OCI-LY7 (cell line): ENCODE results near the gene MLLT3. TPM values are rescaled to one million over a fixed set of nuclear protein-coding genes. Genes with fewer than 3 reads are reported as not detected.

Source experiments
- BruUV-seq: library from RNA; stranded (reverse); fragments of 400-500 nt; replicated peaks from 2 replicates; lab custom pipeline; 2021; lab: Mats Ljungman, UMichigan
- CTCF ChIA-PET: fragments of 300-600 bp; sonication (Branson Sonifier 250); formaldehyde crosslinking; loops from one replicate; lab custom pipeline; 2022; ENCODE audit warnings: antibody characterized with exemption; ENCODE audit not compliant: unreplicated experiment; lab: Charles Lee
- POLR2A ChIA-PET: fragments of 300-600 bp; sonication (Branson Sonifier 250); formaldehyde crosslinking; loops from one replicate; lab custom pipeline; 2022; ENCODE audit warnings: antibody characterized with exemption; lab: Charles Lee
- DNase-seq: peaks from one replicate; pipeline ENCODE4 v3.0.0-alpha.2; 2015; ENCODE audit warnings: low spot score
- H2AFZ ChIP-seq: fragments of 200-600 bp; sonication (generic), shearing (Covaris generic); 2 replicates; pipeline ENCODE4 v1.6.1; 2014; ENCODE audit warnings: mild to moderate bottlenecking, antibody characterized with exemption, low read length, moderate library complexity
- H3K27ac ChIP-seq: fragments of 200-600 bp; sonication (generic); 2 replicates; pipeline ENCODE4 v1.5.1; 2014; ENCODE audit warnings: mixed run types, low read depth, mild to moderate bottlenecking, moderate library complexity, low read length, inconsistent platforms; ENCODE audit not compliant: poor library complexity, severe bottlenecking
- H3K36me3 ChIP-seq: fragments of 200-600 bp; sonication (generic); 2 replicates; pipeline ENCODE4 v1.6.1; 2014; ENCODE audit warnings: mild to moderate bottlenecking, antibody characterized with exemption, low read length, moderate library complexity, mixed read lengths; ENCODE audit not compliant: insufficient read depth
- H3K4me1 ChIP-seq: fragments of 200-600 bp; sonication (generic); 2 replicates; pipeline ENCODE4 v1.5.1; 2014; ENCODE audit warnings: mild to moderate bottlenecking, low read length; ENCODE audit not compliant: insufficient read depth, poor library complexity, severe bottlenecking
- H3K4me2 ChIP-seq: fragments of 200-600 bp; sonication (generic); 2 replicates; pipeline ENCODE4 v1.6.1; 2014; ENCODE audit warnings: mild to moderate bottlenecking, low read length
- H3K4me3 ChIP-seq: fragments of 200-600 bp; sonication (generic); 2 replicates; pipeline ENCODE4 v1.5.1; 2014; ENCODE audit warnings: mild to moderate bottlenecking, low read depth, low read length; ENCODE audit not compliant: poor library complexity, severe bottlenecking
- H3K79me2 ChIP-seq: fragments of 200-600 bp; sonication (generic); 2 replicates; pipeline ENCODE4 v1.6.1; 2016; ENCODE audit warnings: low read depth, mild to moderate bottlenecking, low read length, moderate library complexity, mixed read lengths; ENCODE audit not compliant: insufficient read depth
- H3K9me2 ChIP-seq: fragments of 200-600 bp; sonication (generic); 2 replicates; pipeline ENCODE4 v1.6.1; 2016; ENCODE audit warnings: mild to moderate bottlenecking, low read length, mixed read lengths; ENCODE audit not compliant: insufficient read depth
- H3K9me3 ChIP-seq: fragments of 200-600 bp; sonication (generic); 2 replicates; pipeline ENCODE4 v1.6.1; 2014; ENCODE audit warnings: mild to moderate bottlenecking, mixed run types, low read length, mixed read lengths
- H4K20me1 ChIP-seq: fragments of 200-600 bp; sonication (generic); 2 replicates; pipeline ENCODE4 v1.6.1; 2014; ENCODE audit warnings: mild to moderate bottlenecking, antibody characterized with exemption, low read length, moderate library complexity, mixed read lengths; ENCODE audit not compliant: insufficient read depth
- CTCF ChIP-seq: fragments of 200-600 bp; sonication (generic); conservative IDR thresholded peaks from 2 replicates; pipeline ENCODE4 v1.5.1; 2014; ENCODE audit warnings: mild to moderate bottlenecking, antibody characterized with exemption, low read length, moderate library complexity, mixed read lengths
- EZH2phosphoT487 ChIP-seq: fragments of 200-600 bp; sonication (generic); IDR thresholded peaks from 2 replicates; pipeline ENCODE4 v1.6.1; 2018; ENCODE audit warnings: low read depth, borderline replicate concordance, mild to moderate bottlenecking, mixed run types, antibody characterized with exemption, low read length, moderate library complexity, mixed read lengths
- intact Hi-C: fragments of 100-400 bp; cut with micrococcal nuclease; formaldehyde crosslinking; loops from one replicate; pipeline ENCODE4 v1.10.0; 2022; ENCODE audit not compliant: unreplicated experiment
- total RNA-seq, 2 experiments: library from RNA; depleted of rRNA in 1 of 2; stranded (reverse); fragments of >200 nt in 1 of 2; shearing (Covaris generic) in 1 of 2; gene quantifications; 2 replicates each; pipeline ENCODE4 v1.2.3, GENCODE V29; 2014 to 2022

Gene MLLT3
- total RNA-seq, 2 experiments from 2014 or later: 7.1 to 9.9 TPM

DNA sequence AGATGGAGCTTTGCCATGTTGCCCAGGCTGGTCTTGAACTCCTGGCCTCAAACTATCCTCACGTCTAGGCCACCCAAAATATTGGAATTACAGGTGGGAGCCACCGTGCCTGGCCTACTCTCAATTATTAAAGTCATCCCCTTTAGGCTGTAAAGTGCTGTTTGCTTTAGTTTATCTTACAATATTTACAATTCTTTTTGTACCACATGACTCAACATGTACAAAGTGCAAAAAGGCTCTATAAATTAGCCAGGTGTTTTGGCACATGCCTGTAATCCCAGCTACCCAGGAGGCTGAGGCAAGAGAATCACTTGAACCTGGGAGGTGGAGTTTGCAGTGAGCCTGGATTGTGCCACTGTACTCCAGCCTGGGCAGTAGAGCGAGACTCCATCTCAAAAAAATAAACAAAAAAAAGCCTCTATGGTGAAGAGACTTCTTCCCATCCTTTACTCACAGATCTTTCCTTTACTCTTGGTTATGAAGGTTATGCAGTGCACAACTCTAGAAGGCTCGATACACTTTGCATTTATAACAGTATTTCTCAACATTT is 28.5 kb upstream of the MLLT3 start:
- TF ChIP-seq CTCF (no peak), EZH2phosphoT487 (no peak)
- no TSS peak for BruUV-seq

DNA sequence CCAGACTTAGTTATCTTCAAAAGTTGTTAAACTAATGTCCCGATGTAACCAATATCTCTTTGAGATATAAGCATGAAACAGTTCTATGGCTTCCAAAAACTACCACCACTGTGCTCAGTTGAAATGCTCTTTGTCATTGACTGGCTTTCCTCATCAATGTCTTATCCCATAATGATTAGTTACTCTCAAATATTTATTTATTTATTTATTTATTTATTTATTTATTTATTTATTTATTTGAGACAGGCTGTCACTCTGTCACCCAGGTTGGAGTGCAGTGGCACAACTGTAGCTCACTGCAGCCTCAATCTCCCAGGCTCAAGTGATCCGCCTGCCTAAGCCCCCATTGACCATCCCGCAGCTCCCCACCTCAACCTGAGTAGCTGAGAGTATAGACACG is 28.0 kb upstream of the MLLT3 start:
- no TSS peak for BruUV-seq
- no peaks in the 10 kb centered on the region for H3K9me2 ChIP-seq
- no peak for TF ChIP-seq EZH2phosphoT487
- no peak for TF ChIP-seq CTCF
- intact Hi-C loops: no loop called here
- H3K79me2 ChIP-seq: no peaks in the 10 kb centered on the region
- CTCF ChIA-PET: no interaction called here
- H4K20me1 ChIP-seq: no peaks in the 10 kb centered on the region
- H3K27ac ChIP-seq: no peak overlapping the region
- H3K4me3 ChIP-seq: no peak overlapping the region
- H2AFZ ChIP-seq: no peak overlapping the region
- DNase-seq: no peak
- no peaks in the 10 kb centered on the region for H3K9me3 ChIP-seq
- H3K36me3 ChIP-seq: no peaks in the 10 kb centered on the region
- H3K4me1 ChIP-seq: no peaks in the 10 kb centered on the region
- POLR2A ChIA-PET: interaction anchor here (0.6 to 1.1 kb wide), 4 partner anchors 64 to 291 kb away, joined by 3 to 4 read pairs (median 3); no protein-coding TSS in a partner anchor
- H3K4me2 ChIP-seq: no peak overlapping the region

More for the DNA sequence above, 28.5 kb upstream of the MLLT3 start:
- ChIA-PET POLR2A (interaction anchor here (0.6 to 1.1 kb wide), 6 partner anchors 24 to 290 kb away, joined by 3 to 4 read pairs (median 3); no protein-coding TSS in a partner anchor), CTCF (no interaction called here)
- intact Hi-C loops: no loop called here
- H3K4me1 ChIP-seq: no peaks in the 10 kb centered on the region
- H3K4me2 ChIP-seq: no peak overlapping the region
- no peak overlapping the region for H3K27ac ChIP-seq
- H3K9me3 ChIP-seq: no peaks in the 10 kb centered on the region
- no peaks in the 10 kb centered on the region for H3K36me3 ChIP-seq
- no peaks in the 10 kb centered on the region for H3K9me2 ChIP-seq
- H3K79me2 ChIP-seq: no peaks in the 10 kb centered on the region
- DNase-seq: no peak
- H2AFZ ChIP-seq: no peak overlapping the region
- no peak overlapping the region for H3K4me3 ChIP-seq
- H4K20me1 ChIP-seq: no peaks in the 10 kb centered on the region

GRCh38 chr9:20649381-20649780 is 27.1 kb upstream of the MLLT3 start:
- Histone ChIP-seq H3K4me1 (no peaks in the 10 kb centered on the region), H3K9me2 (no peaks in the 10 kb centered on the region), H3K27ac (no peak overlapping the region), H2AFZ (no peak overlapping the region), H3K36me3 (no peaks in the 10 kb centered on the region), H3K4me3 (no peak overlapping the region), H4K20me1 (no peaks in the 10 kb centered on the region), H3K9me3 (no peaks in the 10 kb centered on the region), H3K4me2 (no peak overlapping the region), H3K79me2 (no peaks in the 10 kb centered on the region)
- intact Hi-C loops: no loop called here
- no peak for DNase-seq
- POLR2A ChIA-PET: interaction anchor here (1.0 kb wide), 1 partner anchor 123 kb away, joined by 3 read pairs; no protein-coding TSS in a partner anchor
- CTCF ChIA-PET: interaction anchor here (0.5 kb wide), 1 partner anchor 233 kb away, joined by 3 read pairs; no protein-coding TSS in a partner anchor
- no TSS peak for BruUV-seq
- no peak for TF ChIP-seq EZH2phosphoT487
- no peak for TF ChIP-seq CTCF
